GM13977 (cell line): Measurements from ENCODE around the gene SCARB1.

Source experiments
- DNase-seq: peaks from one replicate; pipeline ENCODE4 v3.0.0; 2012; ENCODE audit warnings: low spot score
- CTCF ChIP-seq: IDR thresholded peaks from 2 replicates; pipeline ENCODE4 v1.5.1; 2012; ENCODE audit warnings: mild to moderate bottlenecking, control low read depth; ENCODE audit not compliant: insufficient read depth; ENCODE audit errors: extremely low read depth, missing control alignments
- in situ Hi-C: fragments of 300-500 bp; cut with MboI; formaldehyde crosslinking; loops from one replicate; pipeline ENCODE4 v1.12.0; 2022; ENCODE audit warnings: low sequenced_read_pairs, low pct_unique_long_range_greater_than_20kb, mixed read lengths, inconsistent platforms; ENCODE audit not compliant: unreplicated experiment

SCARB1 gene

GRCh38 chr12:124760560-124760959, 103.1 kb downstream of the SCARB1 start:
- in situ Hi-C loops = loop anchor here (10.0 to 25.0 kb wide), 2 partner anchors 398 to 716 kb away; no protein-coding TSS in a partner anchor
- no peak for DNase-seq
- no peak for TF ChIP-seq CTCF

GRCh38 chr12:124759841-124760503, 103.7 kb downstream of the SCARB1 start:
- TF ChIP-seq CTCF = no peak
- in situ Hi-C loops = loop anchor here (10.0 to 25.0 kb wide), 2 partner anchors 398 to 715 kb away; no protein-coding TSS in a partner anchor
- DNase-seq = no peak

GRCh38 chr12:124758266-124759220, 105.1 kb downstream of the SCARB1 start:
- in situ Hi-C loops = loop anchor here (25.0 kb wide), 1 partner anchor 396 kb away; no protein-coding TSS in a partner anchor
- TF ChIP-seq CTCF = no peak
- DNase-seq = no peak

- in situ Hi-C loops = loop anchor here (25.0 kb wide), 1 partner anchor 395 kb away; no protein-coding TSS in a partner anchor
- TF ChIP-seq CTCF = no peak
- no peak for DNase-seq
Observed at GRCh38 chr12:124757329-124757728, 106.3 kb downstream of the SCARB1 start.

- no peak for TF ChIP-seq CTCF
- in situ Hi-C loops = loop anchor here (25.0 kb wide), 1 partner anchor 394 kb away; no protein-coding TSS in a partner anchor
- DNase-seq = no peak
Observed at GRCh38 chr12:124756760-124757159, 106.9 kb downstream of the SCARB1 start.

GRCh38 chr12:124756166-124756565, 107.5 kb downstream of the SCARB1 start:
- DNase-seq = no peak
- no peak for TF ChIP-seq CTCF
- in situ Hi-C loops = loop anchor here (25.0 kb wide), 1 partner anchor 394 kb away; no protein-coding TSS in a partner anchor
